H1 (cell line): ENCODE results near the gene TSPAN6. TPM values are rescaled to one million over a fixed set of nuclear protein-coding genes. Genes with fewer than 3 reads are reported as not detected.

Experiments
- CTCF ChIA-PET: fragments of 300-600 bp; sonication (Branson Sonifier 250); formaldehyde crosslinking; loops from one replicate; lab custom pipeline; 2021; ENCODE audit not compliant: partially characterized antibody; lab: Charles Lee
- POLR2A ChIA-PET: fragments of 300-600 bp; sonication (Branson Sonifier 250); formaldehyde crosslinking; loops from one replicate; lab custom pipeline; 2021; ENCODE audit warnings: inconsistent platforms; ENCODE audit not compliant: partially characterized antibody; lab: Charles Lee
- DNase-seq, 2 experiments: peaks; one replicate each; pipeline versions ENCODE4 v3.0.0 to v3.0.0-alpha.2; 2010 to 2022; ENCODE audit warnings: low spot score in 2 of 2, low read depth in 1 of 2, mixed read lengths in 1 of 2
- FAIRE-seq: peaks from 2 replicates; lab custom pipeline; 2011; peaks lifted over from hg19 to GRCh38; lab: Jason Lieb, UNC
- H2AFZ ChIP-seq: 2 replicates; pipeline ENCODE4 v1.8.1; 2012; ENCODE audit warnings: low read length, inconsistent platforms
- H2AK5ac ChIP-seq: 2 replicates; pipeline ENCODE4 v1.6.1; 2013; ENCODE audit warnings: low read depth, low read length
- H2BK120ac ChIP-seq: replicated peaks from 2 replicates; pipeline ENCODE3; 2013; ENCODE audit warnings: low read depth, low read length, inconsistent platforms
- H2BK12ac ChIP-seq: 2 replicates; pipeline ENCODE4 v1.6.1; 2013; ENCODE audit warnings: low read depth, low read length
- H2BK15ac ChIP-seq: 2 replicates; pipeline ENCODE4 v1.6.1; 2013; ENCODE audit warnings: low read length
- H2BK20ac ChIP-seq: 2 replicates; pipeline ENCODE4 v1.6.1; 2013; ENCODE audit warnings: low read length
- H2BK5ac ChIP-seq: 2 replicates; pipeline ENCODE4 v1.6.1; 2013; ENCODE audit warnings: low read depth, low read length
- H3K14ac ChIP-seq: 2 replicates; pipeline ENCODE4 v1.6.1; 2013; ENCODE audit warnings: inconsistent platforms; ENCODE audit not compliant: insufficient read length
- H3K18ac ChIP-seq: 2 replicates; pipeline ENCODE4 v1.6.1; 2013; ENCODE audit warnings: low read length; ENCODE audit errors: extremely low read depth
- H3K23ac ChIP-seq: 2 replicates; pipeline ENCODE4 v1.6.1; 2013; ENCODE audit warnings: inconsistent platforms; ENCODE audit not compliant: insufficient read length
- H3K23me2 ChIP-seq: 2 replicates; pipeline ENCODE4 v1.6.1; 2013; ENCODE audit warnings: low read depth, low read length
- H3K27ac ChIP-seq: 2 replicates; pipeline ENCODE4 v1.6.1; 2011; ENCODE audit warnings: low read depth, low read length, inconsistent platforms
- H3K27me3 ChIP-seq, 4 experiments: replicated peaks in 1 of 4; 1 replicate in 1 of 4; 2 replicates in 3 of 4; pipeline versions ENCODE4 v1.6.1 to v1.8.1; 2011 to 2013; ENCODE audit warnings: low read length in 3 of 4, mild to moderate bottlenecking in 3 of 4, inconsistent platforms in 2 of 4, mixed read lengths in 2 of 4, moderate library complexity in 1 of 4; ENCODE audit not compliant: control insufficient read depth in 3 of 4, insufficient read depth in 3 of 4; ENCODE audit errors: extremely low read depth in 1 of 4
- H3K36me3 ChIP-seq, 4 experiments: 2 replicates each; pipeline versions ENCODE4 v1.6.1 to v1.8.1; 2011 to 2013; ENCODE audit warnings: mild to moderate bottlenecking in 4 of 4, low read length in 3 of 4, moderate library complexity in 2 of 4, control low read depth in 1 of 4, inconsistent platforms in 1 of 4; ENCODE audit not compliant: insufficient read depth in 4 of 4, control insufficient read depth in 2 of 4
- H3K4ac ChIP-seq: replicated peaks from 2 replicates; pipeline ENCODE3; 2013; ENCODE audit warnings: low read length, low read depth, mixed read lengths, inconsistent platforms; ENCODE audit not compliant: insufficient read length
- H3K4me1 ChIP-seq, 4 experiments: replicated peaks in 1 of 4; 1 replicate in 1 of 4; 2 replicates in 3 of 4; pipeline versions ENCODE4 v1.6.1 to v1.8.1; 2011 to 2013; ENCODE audit warnings: low read length in 3 of 4, inconsistent platforms in 2 of 4, mixed read lengths in 1 of 4; ENCODE audit not compliant: insufficient read depth in 4 of 4, control insufficient read depth in 3 of 4
- H3K4me2 ChIP-seq, 2 experiments: 2 replicates each; pipeline versions ENCODE4 v1.6.1 to v1.8.1; 2011 to 2013; ENCODE audit warnings: low read depth in 2 of 2, low read length in 2 of 2, control low read depth in 1 of 2, inconsistent platforms in 1 of 2, mild to moderate bottlenecking in 1 of 2; ENCODE audit not compliant: insufficient read depth in 1 of 2
- H3K4me3 ChIP-seq, 4 experiments: fragments of 200-600, 300-600 bp in 1 of 4; sonication (generic), shearing (Covaris generic), sonication (Bioruptor Twin) in 1 of 4; 2 replicates each; pipeline versions ENCODE4 v1.5.1 to v1.8.1; 2011 to 2016; ENCODE audit warnings: low read length in 4 of 4, low read depth in 3 of 4, control low read depth in 2 of 4, inconsistent platforms in 2 of 4, mild to moderate bottlenecking in 2 of 4, mixed read lengths in 1 of 4, moderate library complexity in 1 of 4; ENCODE audit not compliant: insufficient read depth in 2 of 4; ENCODE audit errors: extremely low read depth in 1 of 4
- H3K56ac ChIP-seq: replicated peaks from 2 replicates; pipeline ENCODE3; 2013; ENCODE audit warnings: low read depth, mild to moderate bottlenecking, mixed read lengths, low read length, inconsistent platforms; ENCODE audit not compliant: insufficient read length
- H3K79me1 ChIP-seq: 2 replicates; pipeline ENCODE4 v1.6.1; 2013; ENCODE audit warnings: low read depth, low read length, control low read depth
- H3K79me2 ChIP-seq, 2 experiments: 2 replicates each; pipeline versions ENCODE4 v1.6.1 to v1.8.1; 2012 to 2013; ENCODE audit warnings: low read length in 2 of 2, mild to moderate bottlenecking in 2 of 2, inconsistent platforms in 1 of 2; ENCODE audit not compliant: insufficient read depth in 2 of 2, control insufficient read depth in 1 of 2
- H3K9ac ChIP-seq, 4 experiments: replicated peaks in 1 of 4; 1 replicate in 1 of 4; 2 replicates in 3 of 4; pipeline versions ENCODE4 v1.6.1 to v1.8.1; 2011 to 2013; ENCODE audit warnings: low read depth in 3 of 4, low read length in 3 of 4, control low read depth in 2 of 4, mild to moderate bottlenecking in 2 of 4, moderate library complexity in 2 of 4, inconsistent platforms in 1 of 4; ENCODE audit errors: extremely low read depth in 1 of 4
- H3K9me3 ChIP-seq, 2 experiments: 2 replicates each; pipeline versions ENCODE4 v1.6.1 to v1.8.1; 2012 to 2013; ENCODE audit warnings: mild to moderate bottlenecking in 2 of 2, moderate library complexity in 2 of 2, control low read depth in 1 of 2, inconsistent platforms in 1 of 2, low read depth in 1 of 2, low read length in 1 of 2, mixed read lengths in 1 of 2; ENCODE audit not compliant: insufficient read depth in 2 of 2
- H4K20me1 ChIP-seq, 2 experiments: replicated peaks in 1 of 2; 2 replicates each; pipeline versions ENCODE3 to v1.8.1; 2011 to 2013; ENCODE audit warnings: inconsistent platforms in 2 of 2, low read length in 2 of 2, mild to moderate bottlenecking in 1 of 2; ENCODE audit not compliant: insufficient read depth in 2 of 2, control insufficient read depth in 1 of 2
- H4K5ac ChIP-seq: 2 replicates; pipeline ENCODE4 v1.6.1; 2013; ENCODE audit warnings: low read length, low read depth, mixed read lengths, inconsistent platforms; ENCODE audit not compliant: insufficient read length
- H4K8ac ChIP-seq: 2 replicates; pipeline ENCODE4 v1.8.0; 2013; ENCODE audit warnings: mild to moderate bottlenecking, moderate library complexity, low read length, inconsistent platforms; ENCODE audit not compliant: insufficient read depth; ENCODE audit errors: extremely low read depth
- H4K91ac ChIP-seq: replicated peaks from 2 replicates; pipeline ENCODE3; 2013; ENCODE audit warnings: low read length, mixed read lengths, inconsistent platforms; ENCODE audit not compliant: insufficient read length
- ASH2L ChIP-seq: fragments of 200-600, 300-600 bp; sonication (generic); IDR thresholded peaks from one replicate; pipeline ENCODE4 v1.7.1; 2017; ENCODE audit warnings: low read length
- ATF3 ChIP-seq: IDR thresholded peaks from 2 replicates; pipeline ENCODE4 v1.6.1; 2011; ENCODE audit warnings: low read depth, mild to moderate bottlenecking, low read length; ENCODE audit not compliant: insufficient read depth
- E2F6 ChIP-seq: IDR thresholded peaks from 2 replicates; pipeline ENCODE4 v1.6.1; 2012; ENCODE audit warnings: inconsistent platforms
- EGR1 ChIP-seq: IDR thresholded peaks from 2 replicates; pipeline ENCODE4 v1.6.1; 2011; ENCODE audit warnings: low read depth, low read length, borderline replicate concordance
- FOSL1 ChIP-seq: IDR thresholded peaks from 2 replicates; pipeline ENCODE4 v1.6.1; 2011; ENCODE audit warnings: mild to moderate bottlenecking, low read depth, low read length, moderate library complexity; ENCODE audit not compliant: insufficient read depth
- SIX5 ChIP-seq: IDR thresholded peaks from 2 replicates; pipeline ENCODE4 v1.6.1; 2011; ENCODE audit warnings: mild to moderate bottlenecking, low read depth, low read length
- WGBS, 2 experiments: shearing (Covaris generic) in 1 of 2; methylation state at CpG; one replicate each; pipeline versions ENCODE4 v1.1.6 to v1.1.7; 2013 to 2015; ENCODE audit warnings: low lambda C conversion rate in 2 of 2, mixed read lengths in 2 of 2, inconsistent platforms in 1 of 2, low coverage in 1 of 2, missing lambda C conversion rate in 1 of 2; ENCODE audit not compliant: insufficient replicate concordance in 2 of 2, insufficient coverage in 1 of 2, insufficient read length in 1 of 2; ENCODE audit errors: extremely low coverage in 1 of 2, missing lambda C conversion rate in 1 of 2; 5-methylcytosine and 5-hydroxymethylcytosine counted together
- polyA plus RNA-seq, 7 experiments: library from polyadenylated mRNA; depleted of rRNA in 3 of 7; stranded (reverse) in 5 of 7; unstranded in 2 of 7; fragments of >200 nt in 5 of 7; fragments of 200-250 nt in 2 of 7; gene quantifications; 1 replicate in 5 of 7; 2 replicates in 1 of 7; 4 replicates in 1 of 7; pipeline versions ENCODE4 v1.2.1 to v1.2.3, GENCODE V29; 2011 to 2013; ENCODE audit warnings: missing spikeins in 2 of 7, mixed read lengths in 2 of 7
- total RNA-seq: library from RNA; stranded (reverse); fragmentation: NEBNext Ultra II Directional; extraction: Animal tissue kit (Norgen Biotek cat#: 25700); gene quantifications from 2 replicates; pipeline ENCODE4 v1.2.1, GENCODE V29; 2021

Gene TSPAN6
- total and polyA plus RNA-seq, 2 of the 8 experiments (the other 6 are each of a cell fraction or from before 2014, with no cell fraction given) = 58.1 to 67.7 TPM

- FAIRE-seq = no peak
- POLR2A ChIA-PET = interaction anchor here (3.2 kb wide), 1 partner anchor 14 kb away, joined by 14 read pairs; the partner anchor contains the start of gene TSPAN6
- H3K79me2 ChIP-seq = no peaks in the 10 kb centered on the region
- TF ChIP-seq SIX5 (no peak), ATF3 (no peak), FOSL1 (no peak), EGR1 (no peak), ASH2L (no peak), E2F6 (no peak)
These were observed 14.2 kb upstream of the TSPAN6 start for GRCh38 chrX:100650841-100651240.

More at GRCh38 chrX:100650841-100651240, 14.2 kb upstream of the TSPAN6 start:
- no peak overlapping the region for H3K56ac ChIP-seq
- no peak overlapping the region for H2AK5ac ChIP-seq
- H4K8ac ChIP-seq = no peak overlapping the region
- H2BK120ac ChIP-seq = no peak overlapping the region
- H3K79me1 ChIP-seq = no peaks in the 10 kb centered on the region
- no peak overlapping the region for H2AFZ ChIP-seq
- no peak overlapping the region for H2BK5ac ChIP-seq
- H4K20me1 ChIP-seq = no peaks in the 10 kb centered on the region
- H4K91ac ChIP-seq = no peak overlapping the region
- H3K27ac ChIP-seq = no peak overlapping the region
- no peak overlapping the region for H3K23ac ChIP-seq
- no peak overlapping the region for H2BK15ac ChIP-seq
- peaks cover 0 to 10% (median 4%) of the 10 kb centered on the region in 4 experiments; a peak in 3 of 7 replicates for H3K4me1 ChIP-seq
- H3K9ac ChIP-seq = no peak overlapping the region
- no peak overlapping the region for H3K14ac ChIP-seq
- no peak for DNase-seq
- H4K5ac ChIP-seq = no peak overlapping the region
- H3K4me3 ChIP-seq = no peak overlapping the region
- H2BK20ac ChIP-seq = no peak overlapping the region
- H3K18ac ChIP-seq = no peak overlapping the region
- no CpG with 5 or more reads among the region's 1 CpG for WGBS, 2 experiments
- H3K4ac ChIP-seq = no peak overlapping the region
- no peaks in the 10 kb centered on the region for H3K36me3 ChIP-seq
- CTCF ChIA-PET = interaction anchor here (1.0 to 1.3 kb wide), 2 partner anchors 34 to 203 kb away, joined by 3 to 4 read pairs; no protein-coding TSS in a partner anchor
- no peaks in the 10 kb centered on the region for H3K9me3 ChIP-seq
- no peaks in the 10 kb centered on the region for H3K23me2 ChIP-seq
- no peaks in the 10 kb centered on the region for H3K27me3 ChIP-seq
- H2BK12ac ChIP-seq = no peak overlapping the region
- H3K4me2 ChIP-seq = no peak overlapping the region
